K562 (cell line): ENCODE results near the gene F9. TPM values are rescaled to one million over a fixed set of nuclear protein-coding genes. Genes with fewer than 3 reads are reported as not detected.

Source experiments
- MTA1 ChIP-seq: fragments of 450-650 bp; IDR thresholded peaks from 2 replicates; pipeline ENCODE4 v1.6.1; 2017; ENCODE audit warnings: borderline replicate concordance
- RAD21 ChIP-seq, 2 experiments: fragments of 250-450 bp in 1 of 2; fragments of 450-650 bp in 1 of 2; sonication (Bioruptor Pico) in 1 of 2; formaldehyde crosslinking in 1 of 2; IDR thresholded peaks in 1 of 2; conservative IDR thresholded peaks in 1 of 2; 2 replicates each; pipeline versions ENCODE4 v1.4.0 to v1.8.0; 2020 to 2022; ENCODE audit warnings: mild to moderate bottlenecking in 2 of 2, moderate library complexity in 1 of 2
- SAP30 ChIP-seq: fragments of 200-600 bp; sonication (generic); IDR thresholded peaks from 2 replicates; pipeline ENCODE4 v1.6.1; 2012; ENCODE audit warnings: borderline replicate concordance, low read depth, mild to moderate bottlenecking, moderate library complexity, low read length, control low read depth, inconsistent platforms; ENCODE audit not compliant: insufficient read depth, poor library complexity, severe bottlenecking
- SRF ChIP-seq, 2 experiments: fragments of 250-450, 450-650 bp in 1 of 2; sonication (Bioruptor Pico) in 1 of 2; sonication (generic) in 1 of 2; formaldehyde crosslinking; IDR thresholded peaks; 2 replicates each; pipeline versions ENCODE4 v1.5.0 to v1.5.1; 2020 to 2022; ENCODE audit warnings: mild to moderate bottlenecking in 1 of 2, missing genetic modification reagents in 1 of 2
- TEAD4 ChIP-seq, 2 experiments: sonication (generic) in 1 of 2; formaldehyde crosslinking in 1 of 2; IDR thresholded peaks; 2 replicates each; pipeline versions ENCODE4 v1.6.1 to v1.8.0; 2012 to 2022; ENCODE audit warnings: borderline replicate concordance in 1 of 2, inconsistent platforms in 1 of 2, low read length in 1 of 2, mild to moderate bottlenecking in 1 of 2, missing genetic modification reagents in 1 of 2
- polyA plus RNA-seq, 8 experiments: library from polyadenylated mRNA; depleted of rRNA in 4 of 8; stranded (reverse) in 5 of 8; unstranded in 3 of 8; fragments of >200 nt; fragmentation: Nextera tagmentation in 2 of 8; fragmentation: Illumina TruSeq in 1 of 8; extraction: Ambion mirVana in 2 of 8; extraction: Trizol in 1 of 8; gene quantifications; 2 replicates each; pipeline versions ENCODE4 v1.2.1 to v1.2.3, GENCODE V29; 2011 to 2014; ENCODE audit warnings: inconsistent platforms in 1 of 8, missing spikeins in 1 of 8
- total RNA-seq, 7 experiments: library from RNA; depleted of rRNA in 6 of 7; stranded (reverse); fragments of >200 nt in 6 of 7; fragmentation: Illumina TruSeq in 2 of 7; extraction: Trizol in 2 of 7; gene quantifications; 2 replicates each; pipeline versions ENCODE4 v1.2.1 to v1.2.3, GENCODE V29; 2011 to 2021; ENCODE audit warnings: low replicate concordance in 1 of 7
- TF ChIP-seq, protein P1 (sequence below): fragments of 200-600 bp; sonication (generic); IDR thresholded peaks from one replicate; pipeline ENCODE4 v1.6.1; 2012; ENCODE audit warnings: mild to moderate bottlenecking, low read depth, low read length, inconsistent platforms
- TF ChIP-seq, protein P2 (sequence below): IDR thresholded peaks from 2 replicates; pipeline ENCODE4 v1.6.1; 2012; ENCODE audit warnings: low read depth, low read length, improper control_type of control experiment, borderline replicate concordance
- TF ChIP-seq, protein P3 (sequence below): fragments of 450-650 bp; IDR thresholded peaks from one replicate; pipeline ENCODE4 v1.6.1; 2018; ENCODE audit warnings: mild to moderate bottlenecking, moderate library complexity; ENCODE audit not compliant: partially characterized antibody
- TF ChIP-seq, protein P4 (sequence below): sonication (generic); formaldehyde crosslinking; IDR thresholded peaks from 2 replicates; pipeline ENCODE4 v1.8.0; 2022; ENCODE audit warnings: mild to moderate bottlenecking, missing genetic modification reagents

Gene F9
- total and polyA plus RNA-seq, 9 of the 15 experiments (the other 6 are each of a cell fraction or from before 2014, with no cell fraction given) = 0.09 TPM; not detected in 8

DNA sequence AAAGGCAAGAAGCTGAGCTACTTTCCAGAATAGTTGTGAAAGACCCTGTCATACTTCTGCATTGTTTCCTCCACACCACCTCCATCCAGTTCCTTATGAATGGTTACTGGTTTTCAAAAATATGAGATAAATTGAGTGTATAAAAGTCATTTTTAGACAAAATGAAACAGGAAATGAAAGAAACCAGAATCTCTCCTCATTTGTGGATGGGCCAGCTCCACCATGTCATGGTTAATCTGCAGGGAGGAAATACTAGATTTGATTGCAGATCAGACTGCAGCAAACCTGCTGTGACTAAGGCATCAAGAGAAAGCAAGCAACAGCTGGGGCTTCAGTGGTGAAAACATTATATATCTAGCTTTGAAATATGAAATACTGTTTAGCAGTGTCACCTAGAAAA, 23.8 kb downstream of the F9 start (continued):
- TF ChIP-seq, protein P1, sequence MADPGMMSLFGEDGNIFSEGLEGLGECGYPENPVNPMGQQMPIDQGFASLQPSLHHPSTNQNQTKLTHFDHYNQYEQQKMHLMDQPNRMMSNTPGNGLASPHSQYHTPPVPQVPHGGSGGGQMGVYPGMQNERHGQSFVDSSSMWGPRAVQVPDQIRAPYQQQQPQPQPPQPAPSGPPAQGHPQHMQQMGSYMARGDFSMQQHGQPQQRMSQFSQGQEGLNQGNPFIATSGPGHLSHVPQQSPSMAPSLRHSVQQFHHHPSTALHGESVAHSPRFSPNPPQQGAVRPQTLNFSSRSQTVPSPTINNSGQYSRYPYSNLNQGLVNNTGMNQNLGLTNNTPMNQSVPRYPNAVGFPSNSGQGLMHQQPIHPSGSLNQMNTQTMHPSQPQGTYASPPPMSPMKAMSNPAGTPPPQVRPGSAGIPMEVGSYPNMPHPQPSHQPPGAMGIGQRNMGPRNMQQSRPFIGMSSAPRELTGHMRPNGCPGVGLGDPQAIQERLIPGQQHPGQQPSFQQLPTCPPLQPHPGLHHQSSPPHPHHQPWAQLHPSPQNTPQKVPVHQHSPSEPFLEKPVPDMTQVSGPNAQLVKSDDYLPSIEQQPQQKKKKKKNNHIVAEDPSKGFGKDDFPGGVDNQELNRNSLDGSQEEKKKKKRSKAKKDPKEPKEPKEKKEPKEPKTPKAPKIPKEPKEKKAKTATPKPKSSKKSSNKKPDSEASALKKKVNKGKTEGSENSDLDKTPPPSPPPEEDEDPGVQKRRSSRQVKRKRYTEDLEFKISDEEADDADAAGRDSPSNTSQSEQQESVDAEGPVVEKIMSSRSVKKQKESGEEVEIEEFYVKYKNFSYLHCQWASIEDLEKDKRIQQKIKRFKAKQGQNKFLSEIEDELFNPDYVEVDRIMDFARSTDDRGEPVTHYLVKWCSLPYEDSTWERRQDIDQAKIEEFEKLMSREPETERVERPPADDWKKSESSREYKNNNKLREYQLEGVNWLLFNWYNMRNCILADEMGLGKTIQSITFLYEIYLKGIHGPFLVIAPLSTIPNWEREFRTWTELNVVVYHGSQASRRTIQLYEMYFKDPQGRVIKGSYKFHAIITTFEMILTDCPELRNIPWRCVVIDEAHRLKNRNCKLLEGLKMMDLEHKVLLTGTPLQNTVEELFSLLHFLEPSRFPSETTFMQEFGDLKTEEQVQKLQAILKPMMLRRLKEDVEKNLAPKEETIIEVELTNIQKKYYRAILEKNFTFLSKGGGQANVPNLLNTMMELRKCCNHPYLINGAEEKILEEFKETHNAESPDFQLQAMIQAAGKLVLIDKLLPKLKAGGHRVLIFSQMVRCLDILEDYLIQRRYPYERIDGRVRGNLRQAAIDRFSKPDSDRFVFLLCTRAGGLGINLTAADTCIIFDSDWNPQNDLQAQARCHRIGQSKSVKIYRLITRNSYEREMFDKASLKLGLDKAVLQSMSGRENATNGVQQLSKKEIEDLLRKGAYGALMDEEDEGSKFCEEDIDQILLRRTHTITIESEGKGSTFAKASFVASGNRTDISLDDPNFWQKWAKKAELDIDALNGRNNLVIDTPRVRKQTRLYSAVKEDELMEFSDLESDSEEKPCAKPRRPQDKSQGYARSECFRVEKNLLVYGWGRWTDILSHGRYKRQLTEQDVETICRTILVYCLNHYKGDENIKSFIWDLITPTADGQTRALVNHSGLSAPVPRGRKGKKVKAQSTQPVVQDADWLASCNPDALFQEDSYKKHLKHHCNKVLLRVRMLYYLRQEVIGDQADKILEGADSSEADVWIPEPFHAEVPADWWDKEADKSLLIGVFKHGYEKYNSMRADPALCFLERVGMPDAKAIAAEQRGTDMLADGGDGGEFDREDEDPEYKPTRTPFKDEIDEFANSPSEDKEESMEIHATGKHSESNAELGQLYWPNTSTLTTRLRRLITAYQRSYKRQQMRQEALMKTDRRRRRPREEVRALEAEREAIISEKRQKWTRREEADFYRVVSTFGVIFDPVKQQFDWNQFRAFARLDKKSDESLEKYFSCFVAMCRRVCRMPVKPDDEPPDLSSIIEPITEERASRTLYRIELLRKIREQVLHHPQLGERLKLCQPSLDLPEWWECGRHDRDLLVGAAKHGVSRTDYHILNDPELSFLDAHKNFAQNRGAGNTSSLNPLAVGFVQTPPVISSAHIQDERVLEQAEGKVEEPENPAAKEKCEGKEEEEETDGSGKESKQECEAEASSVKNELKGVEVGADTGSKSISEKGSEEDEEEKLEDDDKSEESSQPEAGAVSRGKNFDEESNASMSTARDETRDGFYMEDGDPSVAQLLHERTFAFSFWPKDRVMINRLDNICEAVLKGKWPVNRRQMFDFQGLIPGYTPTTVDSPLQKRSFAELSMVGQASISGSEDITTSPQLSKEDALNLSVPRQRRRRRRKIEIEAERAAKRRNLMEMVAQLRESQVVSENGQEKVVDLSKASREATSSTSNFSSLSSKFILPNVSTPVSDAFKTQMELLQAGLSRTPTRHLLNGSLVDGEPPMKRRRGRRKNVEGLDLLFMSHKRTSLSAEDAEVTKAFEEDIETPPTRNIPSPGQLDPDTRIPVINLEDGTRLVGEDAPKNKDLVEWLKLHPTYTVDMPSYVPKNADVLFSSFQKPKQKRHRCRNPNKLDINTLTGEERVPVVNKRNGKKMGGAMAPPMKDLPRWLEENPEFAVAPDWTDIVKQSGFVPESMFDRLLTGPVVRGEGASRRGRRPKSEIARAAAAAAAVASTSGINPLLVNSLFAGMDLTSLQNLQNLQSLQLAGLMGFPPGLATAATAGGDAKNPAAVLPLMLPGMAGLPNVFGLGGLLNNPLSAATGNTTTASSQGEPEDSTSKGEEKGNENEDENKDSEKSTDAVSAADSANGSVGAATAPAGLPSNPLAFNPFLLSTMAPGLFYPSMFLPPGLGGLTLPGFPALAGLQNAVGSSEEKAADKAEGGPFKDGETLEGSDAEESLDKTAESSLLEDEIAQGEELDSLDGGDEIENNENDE = no peak
- TF ChIP-seq RAD21 (CRISPR knock-in tag; conservative IDR thresholded peaks at IDR 0.05 in 1 of 2, IDR thresholded peaks at IDR 0.05 in 1 of 2) (no peak), SRF (CRISPR knock-in tag; IDR thresholded peaks at IDR 0.05) (no peak), TEAD4 (IDR thresholded peaks at IDR 0.05; ENCODE audit: low read length) (no peak), TEAD4 (CRISPR knock-in tag; IDR thresholded peaks at IDR 0.05; ENCODE audit: borderline replicate concordance) (no peak), MTA1 (no peak), SAP30 (no peak)
- TF ChIP-seq, protein P2, sequence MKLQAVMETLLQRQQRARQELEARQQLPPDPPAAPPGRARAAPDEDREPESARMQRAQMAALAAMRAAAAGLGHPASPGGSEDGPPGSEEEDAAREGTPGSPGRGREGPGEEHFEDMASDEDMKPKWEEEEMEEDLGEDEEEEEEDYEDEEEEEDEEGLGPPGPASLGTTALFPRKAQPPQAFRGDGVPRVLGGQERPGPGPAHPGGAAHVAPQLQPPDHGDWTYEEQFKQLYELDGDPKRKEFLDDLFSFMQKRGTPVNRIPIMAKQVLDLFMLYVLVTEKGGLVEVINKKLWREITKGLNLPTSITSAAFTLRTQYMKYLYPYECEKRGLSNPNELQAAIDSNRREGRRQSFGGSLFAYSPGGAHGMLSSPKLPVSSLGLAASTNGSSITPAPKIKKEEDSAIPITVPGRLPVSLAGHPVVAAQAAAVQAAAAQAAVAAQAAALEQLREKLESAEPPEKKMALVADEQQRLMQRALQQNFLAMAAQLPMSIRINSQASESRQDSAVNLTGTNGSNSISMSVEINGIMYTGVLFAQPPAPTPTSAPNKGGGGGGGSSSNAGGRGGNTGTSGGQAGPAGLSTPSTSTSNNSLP = no peak
- TF ChIP-seq, protein P3, sequence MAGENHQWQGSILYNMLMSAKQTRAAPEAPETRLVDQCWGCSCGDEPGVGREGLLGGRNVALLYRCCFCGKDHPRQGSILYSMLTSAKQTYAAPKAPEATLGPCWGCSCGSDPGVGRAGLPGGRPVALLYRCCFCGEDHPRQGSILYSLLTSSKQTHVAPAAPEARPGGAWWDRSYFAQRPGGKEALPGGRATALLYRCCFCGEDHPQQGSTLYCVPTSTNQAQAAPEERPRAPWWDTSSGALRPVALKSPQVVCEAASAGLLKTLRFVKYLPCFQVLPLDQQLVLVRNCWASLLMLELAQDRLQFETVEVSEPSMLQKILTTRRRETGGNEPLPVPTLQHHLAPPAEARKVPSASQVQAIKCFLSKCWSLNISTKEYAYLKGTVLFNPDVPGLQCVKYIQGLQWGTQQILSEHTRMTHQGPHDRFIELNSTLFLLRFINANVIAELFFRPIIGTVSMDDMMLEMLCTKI = no peak
- TF ChIP-seq, protein P4, sequence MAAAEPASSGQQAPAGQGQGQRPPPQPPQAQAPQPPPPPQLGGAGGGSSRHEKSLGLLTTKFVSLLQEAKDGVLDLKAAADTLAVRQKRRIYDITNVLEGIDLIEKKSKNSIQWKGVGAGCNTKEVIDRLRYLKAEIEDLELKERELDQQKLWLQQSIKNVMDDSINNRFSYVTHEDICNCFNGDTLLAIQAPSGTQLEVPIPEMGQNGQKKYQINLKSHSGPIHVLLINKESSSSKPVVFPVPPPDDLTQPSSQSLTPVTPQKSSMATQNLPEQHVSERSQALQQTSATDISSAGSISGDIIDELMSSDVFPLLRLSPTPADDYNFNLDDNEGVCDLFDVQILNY (CRISPR knock-in tag) = no peak
